ENCODE results near the gene TBC1D1. TPM values are rescaled to one million over a fixed set of nuclear protein-coding genes. Genes with fewer than 3 reads are reported as not detected.

The TBC1D1 gene
- total and polyA plus RNA-seq, 2 experiments from 2014 or later: 53.9 to 151 TPM

GRCh38 chr4:37995981-37996775 is 105.3 kb downstream of the TBC1D1 start:
- Histone ChIP-seq H3K36me3 (ENCODE audit: insufficient read depth) (no peaks in the 10 kb centered on the region), H3K27ac (ENCODE audit: low read depth) (no peak overlapping the region), H4K20me1 (replicated peaks; ENCODE audit: insufficient read depth) (no peaks in the 10 kb centered on the region), H3K9me2 (ENCODE audit: insufficient read depth) (no peaks in the 10 kb centered on the region), H3F3A (replicated peaks; ENCODE audit: low read depth) (no peaks in the 10 kb centered on the region), H3K4me3 (no peak overlapping the region), H3K79me2 (replicated peaks; ENCODE audit: insufficient read depth) (peaks cover 87% of the 10 kb centered on the region), H3K4me1 (ENCODE audit: insufficient read depth) (peaks cover 26% of the 10 kb centered on the region), H3K27me3 (ENCODE audit: insufficient read depth) (no peaks in the 10 kb centered on the region), H2AFZ (no peak overlapping the region), H3K4me2 (no peak overlapping the region)
- Mint-ChIP-seq H3K9me3 (peaks cover 3% of the 10 kb centered on the region; the same call in 2 of the 3 replicates), H3K36me3 (ENCODE audit: low read depth) (peaks cover 4% of the 10 kb centered on the region; the same call in 2 of the 3 replicates), H3K4me1 (peaks cover 56% of the 10 kb centered on the region), H3K4me3 (no peak overlapping the region), H3K27ac (no peak overlapping the region), H3K27me3 (ENCODE audit: insufficient read depth, low read depth, poor library complexity) (peaks cover 6% of the 10 kb centered on the region)
- TF ChIP-seq ZNF331 (CRISPR knock-in tag; IDR thresholded peaks at IDR 0.05; ENCODE audit: low read depth): no peak
- no peak for TF ChIP-seq NANOG (IDR thresholded peaks at IDR 0.05; ENCODE audit: borderline replicate concordance)
- no peak for TF ChIP-seq POLR2AphosphoS5 (IDR thresholded peaks at IDR 0.05; ENCODE audit: low read depth)
- TF ChIP-seq JUNB (IDR thresholded peaks at IDR 0.05; ENCODE audit: unreplicated experiment): no peak
- no peak for TF ChIP-seq CTCF (conservative IDR thresholded peaks at IDR 0.05; ENCODE audit: low read depth in 2 of 2)
- TF ChIP-seq ZNF462 (CRISPR knock-in tag; IDR thresholded peaks at IDR 0.05): no peak
- TF ChIP-seq EZH2phosphoT487 (IDR thresholded peaks at IDR 0.05; ENCODE audit: unreplicated experiment): no peak
- TF ChIP-seq STAT1 (IDR thresholded peaks at IDR 0.05; ENCODE audit: unreplicated experiment): no peak
- no peak for TF ChIP-seq ZNF114 (CRISPR knock-in tag; IDR thresholded peaks at IDR 0.05)
- TF ChIP-seq ETS1 (IDR thresholded peaks at IDR 0.05): no peak
- TF ChIP-seq CREB1 (CRISPR knock-in tag; IDR thresholded peaks at IDR 0.05; ENCODE audit: low read depth): no peak
- no peak for TF ChIP-seq EZH2 (IDR thresholded peaks at IDR 0.05; ENCODE audit: low read depth, unreplicated experiment)
- no peak for TF ChIP-seq REST (IDR thresholded peaks at IDR 0.05; ENCODE audit: unreplicated experiment)
- DNase-seq (ENCODE audit: low spot score) (no peak), ATAC-seq (no peak)

Measured in GM23338 (cell line).